Measurements from ENCODE around the gene NUTM1. TPM values are rescaled to one million over a fixed set of nuclear protein-coding genes. Genes with fewer than 3 reads are reported as not detected.

The NUTM1 gene
- total RNA-seq, 1 donor from 2014 or later: not detected

DNA sequence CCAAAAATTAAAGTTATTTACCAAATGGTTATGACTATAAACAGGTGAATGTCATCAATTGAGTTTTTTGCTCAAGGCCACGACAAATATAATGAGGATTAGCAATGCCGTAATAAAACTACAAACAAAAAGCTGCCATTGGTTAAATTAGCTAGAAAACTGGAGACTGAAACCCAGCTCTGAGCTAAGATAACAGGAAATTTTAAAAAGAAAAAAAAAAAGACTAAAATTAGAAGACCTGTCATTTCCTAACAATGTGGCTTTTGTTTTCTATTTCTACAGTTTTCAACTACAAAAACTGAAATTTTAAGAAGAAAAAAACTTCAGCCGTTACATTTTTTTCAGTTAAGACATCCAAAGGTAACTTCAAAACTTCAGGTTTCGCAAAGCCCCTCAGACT lies 15.2 kb upstream of the NUTM1 start:
- Mint-ChIP-seq H3K36me3 (peaks cover 1% of the 10 kb centered on the region), H3K4me3 (no peak overlapping the region), H3K4me1 (no peaks in the 10 kb centered on the region), H3K27me3 (ENCODE audit: low read depth) (no peaks in the 10 kb centered on the region), H3K9me3 (peaks cover 3% of the 10 kb centered on the region), H3K27ac (no peak overlapping the region)
- DNase-seq (ENCODE audit: low spot score in 2 of 2, unreplicated experiment in 2 of 2): no peak
- TF ChIP-seq, protein P1, sequence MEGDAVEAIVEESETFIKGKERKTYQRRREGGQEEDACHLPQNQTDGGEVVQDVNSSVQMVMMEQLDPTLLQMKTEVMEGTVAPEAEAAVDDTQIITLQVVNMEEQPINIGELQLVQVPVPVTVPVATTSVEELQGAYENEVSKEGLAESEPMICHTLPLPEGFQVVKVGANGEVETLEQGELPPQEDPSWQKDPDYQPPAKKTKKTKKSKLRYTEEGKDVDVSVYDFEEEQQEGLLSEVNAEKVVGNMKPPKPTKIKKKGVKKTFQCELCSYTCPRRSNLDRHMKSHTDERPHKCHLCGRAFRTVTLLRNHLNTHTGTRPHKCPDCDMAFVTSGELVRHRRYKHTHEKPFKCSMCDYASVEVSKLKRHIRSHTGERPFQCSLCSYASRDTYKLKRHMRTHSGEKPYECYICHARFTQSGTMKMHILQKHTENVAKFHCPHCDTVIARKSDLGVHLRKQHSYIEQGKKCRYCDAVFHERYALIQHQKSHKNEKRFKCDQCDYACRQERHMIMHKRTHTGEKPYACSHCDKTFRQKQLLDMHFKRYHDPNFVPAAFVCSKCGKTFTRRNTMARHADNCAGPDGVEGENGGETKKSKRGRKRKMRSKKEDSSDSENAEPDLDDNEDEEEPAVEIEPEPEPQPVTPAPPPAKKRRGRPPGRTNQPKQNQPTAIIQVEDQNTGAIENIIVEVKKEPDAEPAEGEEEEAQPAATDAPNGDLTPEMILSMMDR (IDR thresholded peaks at IDR 0.05; ENCODE audit: unreplicated experiment): no peak

DNA sequence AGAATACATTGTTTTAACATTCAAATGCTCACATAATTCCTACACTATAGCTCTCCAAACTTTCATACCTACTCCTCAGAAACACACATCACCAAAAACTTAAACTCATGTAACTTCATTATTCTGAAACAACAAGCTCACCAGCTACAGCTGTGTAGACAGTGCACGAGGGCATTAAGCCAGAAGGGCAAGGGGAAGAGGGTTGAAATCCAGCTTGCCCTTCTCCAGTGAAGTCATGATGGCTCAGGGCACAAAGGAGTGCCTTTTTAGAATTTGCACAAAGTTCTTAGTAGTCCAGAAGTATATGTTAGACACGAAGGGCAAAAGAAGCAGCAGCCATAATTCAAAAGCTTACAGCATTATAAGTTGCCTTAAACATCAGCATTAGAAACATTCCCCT lies 14.1 kb upstream of the NUTM1 start:
- no peak overlapping the region for H3K27ac Mint-ChIP-seq
- H3K9me3 Mint-ChIP-seq: no peaks in the 10 kb centered on the region
- H3K4me1 Mint-ChIP-seq: peaks cover 1% of the 10 kb centered on the region
- H3K4me3 Mint-ChIP-seq: no peak overlapping the region
- H3K27me3 Mint-ChIP-seq (ENCODE audit: low read depth): no peaks in the 10 kb centered on the region
- H3K36me3 Mint-ChIP-seq: no peaks in the 10 kb centered on the region
- TF ChIP-seq, protein P1 (IDR thresholded peaks at IDR 0.05; ENCODE audit: unreplicated experiment): no peak
- no peak for DNase-seq (ENCODE audit: low spot score in 2 of 2, unreplicated experiment in 2 of 2)

DNA sequence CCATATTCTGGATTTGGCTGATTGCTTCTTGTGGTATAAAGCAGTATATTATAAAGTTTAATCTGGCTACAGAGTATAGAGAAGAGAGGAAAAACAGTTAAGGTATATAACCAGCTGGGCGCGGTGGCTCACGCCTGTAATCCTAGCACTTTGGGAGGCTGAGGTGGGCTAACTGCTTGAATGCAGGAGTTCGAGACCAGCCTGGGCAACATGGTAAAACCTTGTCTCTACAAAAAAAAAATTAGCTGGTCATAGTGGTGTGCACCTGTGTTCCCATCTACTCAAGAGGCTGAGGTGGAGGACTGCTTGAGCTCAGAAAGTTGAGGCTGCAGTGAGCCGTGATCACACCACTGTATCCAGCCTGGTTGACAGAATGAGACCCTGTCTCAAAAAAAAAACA lies 12.8 kb upstream of the NUTM1 start:
- peaks cover 9% of the 10 kb centered on the region for H3K4me1 Mint-ChIP-seq
- no peak for DNase-seq (ENCODE audit: low spot score in 2 of 2, unreplicated experiment in 2 of 2)
- H3K27ac Mint-ChIP-seq: no peak overlapping the region
- no peaks in the 10 kb centered on the region for H3K9me3 Mint-ChIP-seq
- no peaks in the 10 kb centered on the region for H3K27me3 Mint-ChIP-seq (ENCODE audit: low read depth)
- H3K4me3 Mint-ChIP-seq: no peak overlapping the region
- no peaks in the 10 kb centered on the region for H3K36me3 Mint-ChIP-seq
- TF ChIP-seq, protein P1 (IDR thresholded peaks at IDR 0.05; ENCODE audit: unreplicated experiment): no peak

DNA sequence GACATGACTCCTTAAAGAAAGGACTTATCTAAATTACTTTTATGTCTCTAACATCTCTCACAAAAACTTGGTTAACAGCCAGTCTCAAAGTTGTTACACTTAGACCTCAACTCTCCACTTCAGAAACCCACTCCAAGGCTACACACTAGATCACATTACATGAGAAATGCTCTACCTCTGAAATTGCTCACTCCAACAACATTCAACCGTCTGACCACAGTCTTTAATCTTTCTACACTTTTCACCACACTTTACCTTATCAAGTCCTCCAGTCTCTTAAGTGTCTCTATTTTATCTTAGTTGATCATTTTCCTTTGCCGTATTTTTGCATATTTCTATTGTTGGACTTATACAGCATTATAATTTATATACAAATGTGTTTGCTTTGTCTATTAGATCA lies 11.3 kb upstream of the NUTM1 start:
- Mint-ChIP-seq H3K27ac (no peak overlapping the region), H3K36me3 (no peaks in the 10 kb centered on the region), H3K9me3 (no peaks in the 10 kb centered on the region), H3K4me1 (peaks cover 18% of the 10 kb centered on the region), H3K27me3 (ENCODE audit: low read depth) (no peaks in the 10 kb centered on the region), H3K4me3 (no peak overlapping the region)
- TF ChIP-seq, protein P1 (IDR thresholded peaks at IDR 0.05; ENCODE audit: unreplicated experiment): no peak
- no peak for DNase-seq (ENCODE audit: low spot score in 2 of 2, unreplicated experiment in 2 of 2)

DNA sequence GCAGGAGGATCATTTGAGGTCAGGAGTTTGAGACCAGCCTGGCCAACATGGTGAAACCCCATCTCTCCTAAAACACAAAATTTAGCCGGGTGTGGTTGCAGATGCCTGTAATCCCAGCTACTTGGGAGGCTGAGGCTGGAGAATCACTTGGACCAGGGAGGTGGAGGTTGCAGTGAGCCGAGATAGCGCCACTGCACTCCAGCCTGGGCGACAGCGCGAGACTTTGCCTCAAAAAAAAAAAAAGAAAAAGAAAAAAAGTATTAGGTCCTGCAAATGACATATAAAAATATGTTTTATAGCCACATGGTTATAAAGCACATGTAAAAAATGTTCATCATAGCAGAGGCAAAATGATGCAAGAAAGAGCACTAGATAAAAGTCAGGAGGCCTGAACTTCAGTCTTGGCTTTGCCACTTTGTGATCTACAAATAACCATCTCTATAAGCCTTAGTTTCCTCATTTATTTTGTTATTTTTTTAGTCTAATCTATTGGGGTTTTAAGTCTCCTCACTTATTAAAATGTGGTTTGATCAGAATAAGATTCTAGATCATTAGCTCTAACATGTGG lies 10.5 kb upstream of the NUTM1 start:
- H3K4me3 Mint-ChIP-seq: no peak overlapping the region
- no peaks in the 10 kb centered on the region for H3K36me3 Mint-ChIP-seq
- TF ChIP-seq, protein P1 (IDR thresholded peaks at IDR 0.05; ENCODE audit: unreplicated experiment): no peak
- H3K27ac Mint-ChIP-seq: no peak overlapping the region
- no peaks in the 10 kb centered on the region for H3K9me3 Mint-ChIP-seq
- H3K4me1 Mint-ChIP-seq: peaks cover 22% of the 10 kb centered on the region
- no peak for DNase-seq (ENCODE audit: low spot score in 2 of 2, unreplicated experiment in 2 of 2)
- no peaks in the 10 kb centered on the region for H3K27me3 Mint-ChIP-seq (ENCODE audit: low read depth)

DNA sequence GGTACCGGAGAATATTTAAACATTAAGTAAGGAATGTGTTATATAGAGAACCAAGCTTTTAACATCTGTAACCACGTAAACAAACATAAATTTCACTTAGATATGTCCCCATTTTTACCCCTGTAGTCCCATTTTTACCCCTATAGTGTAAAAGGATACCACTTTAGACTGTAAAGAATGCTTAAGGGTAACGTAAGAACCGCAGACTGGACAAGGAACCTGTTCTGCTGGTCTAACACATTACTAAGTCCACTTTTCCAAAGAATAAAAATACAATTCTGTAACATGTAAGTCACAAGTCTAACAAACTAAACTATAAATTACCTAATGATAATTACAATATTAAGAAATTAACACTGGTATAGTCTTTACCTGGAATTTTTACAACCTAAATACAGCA lies 8.4 kb upstream of the NUTM1 start:
- no peaks in the 10 kb centered on the region for H3K27me3 Mint-ChIP-seq (ENCODE audit: low read depth)
- H3K27ac Mint-ChIP-seq: no peak overlapping the region
- no peak for DNase-seq (ENCODE audit: low spot score in 2 of 2, unreplicated experiment in 2 of 2)
- TF ChIP-seq, protein P1 (IDR thresholded peaks at IDR 0.05; ENCODE audit: unreplicated experiment): no peak
- peaks cover 26% of the 10 kb centered on the region for H3K4me1 Mint-ChIP-seq
- no peaks in the 10 kb centered on the region for H3K36me3 Mint-ChIP-seq
- no peak overlapping the region for H3K4me3 Mint-ChIP-seq
- no peaks in the 10 kb centered on the region for H3K9me3 Mint-ChIP-seq

Data from mesothelial cell of epicardium (in vitro differentiated cells).